ENCODE data around the gene GPRC5B. TPM values are rescaled to one million over a fixed set of nuclear protein-coding genes. Genes with fewer than 3 reads are reported as not detected.

The GPRC5B gene
- total RNA-seq, 1 experiment from 2014 or later, result 137 TPM

DNA sequence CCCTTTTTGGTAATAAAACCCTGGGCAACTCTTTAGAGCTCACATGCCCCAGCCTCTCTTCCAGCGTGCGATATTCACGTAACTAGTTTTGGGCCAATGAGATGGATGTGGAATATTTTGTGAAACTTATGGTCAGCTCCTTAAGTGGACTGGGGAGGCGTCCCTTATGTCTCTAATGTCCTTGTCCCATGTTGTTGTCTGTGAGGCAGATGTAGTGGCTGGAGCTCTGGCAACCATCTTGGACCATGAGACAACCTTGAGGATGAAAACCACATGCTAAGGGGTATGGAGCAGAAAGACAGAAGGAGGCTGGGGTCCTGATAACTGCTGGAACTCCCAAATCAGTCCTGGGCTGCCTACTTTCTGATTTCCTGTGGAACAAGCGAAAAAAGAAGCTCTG, 31.4 kb upstream of the GPRC5B start:
- no peaks in the 10 kb centered on the region for H3K79me1 ChIP-seq (ENCODE audit: insufficient read depth, low read depth, low read length, poor library complexity, severe bottlenecking)
- H3K9ac ChIP-seq (ENCODE audit: extremely low read depth, insufficient read length, low read length), result no peak overlapping the region
- no peaks in the 10 kb centered on the region for H3K27me3 ChIP-seq (ENCODE audit: insufficient read depth, low read length)
- no peaks in the 10 kb centered on the region for H3K9me3 Mint-ChIP-seq
- no peak overlapping the region for H2BK12ac ChIP-seq (ENCODE audit: insufficient read length, low read depth, low read length)
- TF ChIP-seq, protein P1, sequence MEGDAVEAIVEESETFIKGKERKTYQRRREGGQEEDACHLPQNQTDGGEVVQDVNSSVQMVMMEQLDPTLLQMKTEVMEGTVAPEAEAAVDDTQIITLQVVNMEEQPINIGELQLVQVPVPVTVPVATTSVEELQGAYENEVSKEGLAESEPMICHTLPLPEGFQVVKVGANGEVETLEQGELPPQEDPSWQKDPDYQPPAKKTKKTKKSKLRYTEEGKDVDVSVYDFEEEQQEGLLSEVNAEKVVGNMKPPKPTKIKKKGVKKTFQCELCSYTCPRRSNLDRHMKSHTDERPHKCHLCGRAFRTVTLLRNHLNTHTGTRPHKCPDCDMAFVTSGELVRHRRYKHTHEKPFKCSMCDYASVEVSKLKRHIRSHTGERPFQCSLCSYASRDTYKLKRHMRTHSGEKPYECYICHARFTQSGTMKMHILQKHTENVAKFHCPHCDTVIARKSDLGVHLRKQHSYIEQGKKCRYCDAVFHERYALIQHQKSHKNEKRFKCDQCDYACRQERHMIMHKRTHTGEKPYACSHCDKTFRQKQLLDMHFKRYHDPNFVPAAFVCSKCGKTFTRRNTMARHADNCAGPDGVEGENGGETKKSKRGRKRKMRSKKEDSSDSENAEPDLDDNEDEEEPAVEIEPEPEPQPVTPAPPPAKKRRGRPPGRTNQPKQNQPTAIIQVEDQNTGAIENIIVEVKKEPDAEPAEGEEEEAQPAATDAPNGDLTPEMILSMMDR (conservative IDR thresholded peaks at IDR 0.05), result no peak
- H3K18ac ChIP-seq (ENCODE audit: insufficient read length, low read depth, low read length), result no peak overlapping the region
- no peak overlapping the region for H3K14ac ChIP-seq (ENCODE audit: insufficient read depth, low read length)
- H2BK5ac ChIP-seq (ENCODE audit: insufficient read length, low read length), result no peak overlapping the region
- no peak overlapping the region for H4K91ac ChIP-seq (ENCODE audit: insufficient read length, low read depth, low read length)
- no peak overlapping the region for H2AFZ ChIP-seq (ENCODE audit: low read length)
- H2BK120ac ChIP-seq (ENCODE audit: low read depth, low read length, poor library complexity, severe bottlenecking), result no peak overlapping the region
- H3K27me3 Mint-ChIP-seq (ENCODE audit: low read depth), result peaks cover 8% of the 10 kb centered on the region
- H3T11ph ChIP-seq (ENCODE audit: low read length), result no peak overlapping the region
- H3K23me2 ChIP-seq (ENCODE audit: insufficient read length, low read depth, low read length, poor library complexity, severe bottlenecking), result no peaks in the 10 kb centered on the region
- DNase-seq, result no peak
- no peaks in the 10 kb centered on the region for H3K9me3 ChIP-seq (ENCODE audit: control insufficient read depth, low read depth, low read length)
- H3K4me1 Mint-ChIP-seq, result peaks cover 8 to 17% of the 10 kb centered on the region in 2 experiments
- no peak overlapping the region for H3K4me2 ChIP-seq (ENCODE audit: insufficient read depth, insufficient read length, low read length)
- no peak overlapping the region for H4K5ac ChIP-seq (ENCODE audit: insufficient read length, low read depth, low read length)
- H3K4ac ChIP-seq (ENCODE audit: low read depth, low read length), result no peak overlapping the region
- no peaks in the 10 kb centered on the region for H3K36me3 Mint-ChIP-seq (ENCODE audit: insufficient read depth in 1 of 3, low read depth in 3 of 3)
- H4K20me1 ChIP-seq (ENCODE audit: control insufficient read depth, insufficient read depth, insufficient read length), result no peaks in the 10 kb centered on the region
- no peak overlapping the region for H3K27ac ChIP-seq (ENCODE audit: insufficient read length, low read depth, low read length)
- H2BK15ac ChIP-seq (ENCODE audit: low read depth, low read length), result no peak overlapping the region
- H3K23ac ChIP-seq (ENCODE audit: insufficient read length, low read depth, low read length), result no peak overlapping the region
- H2AK5ac ChIP-seq (ENCODE audit: insufficient read length, low read length), result no peak overlapping the region
- H4K8ac ChIP-seq (replicated peaks; ENCODE audit: insufficient read length, low read depth, low read length), result no peak overlapping the region
- no peaks in the 10 kb centered on the region for H3K4me1 ChIP-seq (ENCODE audit: insufficient read depth, low read length)
- H3K4me3 Mint-ChIP-seq, result no peak overlapping the region
- H3K27ac Mint-ChIP-seq, result no peak overlapping the region; a peak in 1 of 7 replicates
- H3K56ac ChIP-seq (ENCODE audit: insufficient read length, low read depth, low read length), result no peak overlapping the region
- H3K79me2 ChIP-seq (ENCODE audit: insufficient read depth, low read length), result no peaks in the 10 kb centered on the region
- no CpG with 5 or more reads among the region's 5 CpGs for WGBS (ENCODE audit: extremely low coverage, insufficient read length, low lambda C conversion rate)
- no peak overlapping the region for H2BK20ac ChIP-seq (ENCODE audit: low read depth, low read length, poor library complexity, severe bottlenecking)

All from H9 (cell line).